Progenitor cell of endocrine pancreas (in vitro differentiated cells): ENCODE data around the gene PUS1. TPM values are rescaled to one million over a fixed set of nuclear protein-coding genes. Genes with fewer than 3 reads are reported as not detected.

Experiments
- DNase-seq: peaks from one replicate; pipeline ENCODE4 v3.0.0; 2021; ENCODE audit warnings: low spot score; ENCODE audit not compliant: unreplicated experiment
- H3K27ac Mint-ChIP-seq: 2 replicates; pipeline ENCODE4 v1.8.0; 2021; ENCODE audit warnings: mild to moderate bottlenecking, moderate library complexity, mixed read lengths
- H3K27me3 Mint-ChIP-seq: 2 replicates; pipeline ENCODE4 v1.8.0; 2021; ENCODE audit warnings: mixed read lengths
- H3K36me3 Mint-ChIP-seq: 2 replicates; pipeline ENCODE4 v1.8.0; 2022; ENCODE audit warnings: mixed read lengths; ENCODE audit not compliant: insufficient read depth
- H3K4me1 Mint-ChIP-seq: 2 replicates; pipeline ENCODE4 v1.8.0; 2021; ENCODE audit warnings: low read depth, mixed read lengths
- H3K4me3 Mint-ChIP-seq: 2 replicates; pipeline ENCODE4 v1.8.0; 2021; ENCODE audit warnings: low read depth, mild to moderate bottlenecking, moderate library complexity, mixed read lengths
- H3K9me3 Mint-ChIP-seq: 2 replicates; pipeline ENCODE4 v1.8.0; 2021; ENCODE audit warnings: low read depth, mixed read lengths
- total RNA-seq: library from RNA; stranded (reverse); gene quantifications from 2 replicates; pipeline ENCODE4 v1.2.1, GENCODE V29; 2021
- TF ChIP-seq, protein P1 (sequence below): fragments of 200-600 bp; sonication (generic); IDR thresholded peaks from one replicate; pipeline ENCODE4 v1.5.0; 2021; ENCODE audit warnings: antibody characterized with exemption, mild to moderate bottlenecking; ENCODE audit not compliant: unreplicated experiment

PUS1 gene
- total RNA-seq, 1 donor from 2014 or later: 38.5 TPM

DNA sequence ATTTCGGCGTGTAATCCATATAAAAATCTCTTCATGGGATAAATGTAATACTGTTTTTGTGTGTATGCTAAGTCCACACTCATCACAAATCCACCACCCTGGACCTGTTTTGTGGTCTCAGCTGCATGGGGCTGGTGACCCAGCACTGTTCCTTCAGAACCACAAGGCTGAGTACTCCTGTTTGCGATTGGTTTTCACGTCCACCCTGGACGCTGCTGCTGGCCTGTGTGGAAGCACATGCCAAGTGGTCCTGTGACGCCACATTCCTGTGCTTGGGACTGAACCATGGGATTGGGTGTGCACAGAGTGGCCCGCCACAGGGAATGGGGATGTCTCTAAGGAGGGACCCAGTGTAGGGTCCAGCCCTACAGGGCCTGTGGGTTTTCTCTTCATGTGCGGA, 4.3 kb downstream of the PUS1 start:
- Mint-ChIP-seq H3K4me1 (peaks cover 3% of the 10 kb centered on the region), H3K4me3 (no peak overlapping the region), H3K36me3 (peaks cover 20% of the 10 kb centered on the region), H3K27ac (no peak overlapping the region), H3K27me3 (no peaks in the 10 kb centered on the region), H3K9me3 (no peaks in the 10 kb centered on the region)
- TF ChIP-seq, protein P1, sequence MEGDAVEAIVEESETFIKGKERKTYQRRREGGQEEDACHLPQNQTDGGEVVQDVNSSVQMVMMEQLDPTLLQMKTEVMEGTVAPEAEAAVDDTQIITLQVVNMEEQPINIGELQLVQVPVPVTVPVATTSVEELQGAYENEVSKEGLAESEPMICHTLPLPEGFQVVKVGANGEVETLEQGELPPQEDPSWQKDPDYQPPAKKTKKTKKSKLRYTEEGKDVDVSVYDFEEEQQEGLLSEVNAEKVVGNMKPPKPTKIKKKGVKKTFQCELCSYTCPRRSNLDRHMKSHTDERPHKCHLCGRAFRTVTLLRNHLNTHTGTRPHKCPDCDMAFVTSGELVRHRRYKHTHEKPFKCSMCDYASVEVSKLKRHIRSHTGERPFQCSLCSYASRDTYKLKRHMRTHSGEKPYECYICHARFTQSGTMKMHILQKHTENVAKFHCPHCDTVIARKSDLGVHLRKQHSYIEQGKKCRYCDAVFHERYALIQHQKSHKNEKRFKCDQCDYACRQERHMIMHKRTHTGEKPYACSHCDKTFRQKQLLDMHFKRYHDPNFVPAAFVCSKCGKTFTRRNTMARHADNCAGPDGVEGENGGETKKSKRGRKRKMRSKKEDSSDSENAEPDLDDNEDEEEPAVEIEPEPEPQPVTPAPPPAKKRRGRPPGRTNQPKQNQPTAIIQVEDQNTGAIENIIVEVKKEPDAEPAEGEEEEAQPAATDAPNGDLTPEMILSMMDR: no peak
- DNase-seq: no peak

DNA sequence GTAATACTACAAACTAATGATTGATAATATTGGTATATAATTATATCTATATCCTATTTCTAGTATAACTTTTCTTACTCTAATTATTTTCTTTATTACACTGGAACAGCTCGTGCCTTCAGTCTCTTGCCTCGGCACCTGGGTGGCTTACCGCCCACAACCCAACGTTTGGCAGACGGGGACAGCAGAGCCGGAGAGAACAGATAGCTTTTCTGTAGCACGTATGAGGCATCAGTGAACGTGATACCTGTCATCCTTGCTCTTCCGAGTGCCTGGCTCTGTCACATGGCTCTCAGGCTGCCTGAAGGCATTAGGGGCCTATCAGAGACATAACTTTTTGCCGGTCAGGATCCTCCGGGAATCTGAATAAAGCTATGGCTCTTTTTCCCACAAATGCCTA, 5.5 kb downstream of the PUS1 start:
- Mint-ChIP-seq H3K9me3 (no peaks in the 10 kb centered on the region), H3K27me3 (no peaks in the 10 kb centered on the region), H3K36me3 (peaks cover 22% of the 10 kb centered on the region), H3K4me3 (no peak overlapping the region), H3K4me1 (peaks cover 3% of the 10 kb centered on the region), H3K27ac (no peak overlapping the region)
- TF ChIP-seq, protein P1: no peak
- DNase-seq: no peak

DNA sequence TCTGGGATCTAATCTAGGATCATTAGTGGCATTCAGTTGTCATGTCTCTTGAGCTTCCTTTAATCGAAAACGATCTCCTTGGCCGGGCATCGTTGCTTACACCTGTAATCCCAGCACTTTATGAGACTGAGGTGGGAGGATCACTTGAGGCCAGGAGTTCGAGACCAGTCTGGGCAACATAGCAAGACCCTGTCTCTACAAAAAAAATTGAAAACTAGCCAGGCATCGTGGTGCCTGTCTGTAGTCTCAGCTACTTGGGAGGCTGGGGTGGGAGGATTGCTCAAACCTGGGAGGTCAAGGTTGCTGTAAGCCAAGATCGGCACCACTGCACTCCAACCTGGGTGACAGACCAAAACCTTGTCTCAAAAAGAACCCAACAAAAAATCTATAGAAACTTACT, 9.0 kb downstream of the PUS1 start:
- H3K27me3 Mint-ChIP-seq: no peaks in the 10 kb centered on the region
- TF ChIP-seq, protein P1: no peak
- DNase-seq: no peak
- H3K27ac Mint-ChIP-seq: no peak overlapping the region
- H3K4me3 Mint-ChIP-seq: no peak overlapping the region
- no peaks in the 10 kb centered on the region for H3K9me3 Mint-ChIP-seq
- peaks cover 16% of the 10 kb centered on the region for H3K36me3 Mint-ChIP-seq
- H3K4me1 Mint-ChIP-seq: no peaks in the 10 kb centered on the region

DNA sequence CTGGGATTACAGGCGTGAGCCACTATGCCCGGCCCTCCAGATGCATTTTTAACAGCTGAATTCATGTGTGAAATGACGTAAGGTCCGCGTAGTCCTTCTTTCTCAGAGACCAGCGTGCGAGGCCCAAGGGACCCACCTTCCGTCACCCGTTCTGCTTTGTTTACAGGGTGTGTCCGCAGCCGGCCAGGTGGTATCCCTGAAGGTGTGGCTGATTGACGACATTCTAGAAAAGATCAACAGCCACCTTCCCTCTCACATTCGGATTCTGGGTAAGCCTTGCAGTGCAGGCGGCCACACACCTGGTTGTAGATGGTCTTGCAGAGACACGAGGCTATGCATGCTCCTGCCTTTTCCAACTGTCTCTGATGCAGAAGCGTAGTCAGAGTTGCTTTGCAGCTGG, 9.9 kb downstream of the PUS1 start:
- TF ChIP-seq, protein P1: no peak
- Mint-ChIP-seq H3K9me3 (no peaks in the 10 kb centered on the region), H3K4me3 (no peak overlapping the region), H3K27ac (peak overlapping the region; percentile 82), H3K27me3 (no peaks in the 10 kb centered on the region), H3K36me3 (peaks cover 15% of the 10 kb centered on the region), H3K4me1 (no peaks in the 10 kb centered on the region)
- DNase-seq: no peak

DNA sequence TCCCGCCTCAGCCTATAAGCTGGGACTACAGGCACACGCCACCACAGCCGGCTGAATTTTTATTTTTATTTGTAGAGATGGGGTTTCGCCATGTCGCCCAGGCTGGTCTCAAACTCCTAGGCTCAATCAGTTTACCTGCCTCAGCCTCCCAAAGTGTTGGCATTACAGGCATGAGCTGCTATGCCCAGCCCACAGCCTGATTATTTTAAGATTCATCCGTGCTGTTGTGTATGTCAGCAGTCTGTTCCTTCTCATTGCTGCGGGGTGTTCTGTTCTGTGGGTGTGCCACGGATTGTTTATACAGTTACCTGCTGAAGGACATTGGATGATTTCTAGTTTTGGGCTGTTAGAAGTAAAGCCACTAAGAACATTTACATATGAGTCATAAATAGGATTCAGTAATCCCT, 11.1 kb downstream of the PUS1 start:
- H3K4me1 Mint-ChIP-seq: no peaks in the 10 kb centered on the region
- peaks cover 16% of the 10 kb centered on the region for H3K36me3 Mint-ChIP-seq
- H3K4me3 Mint-ChIP-seq: no peak overlapping the region
- TF ChIP-seq, protein P1: no peak
- peak overlapping the region; percentile 56 for H3K27ac Mint-ChIP-seq
- no peak for DNase-seq
- H3K27me3 Mint-ChIP-seq: no peaks in the 10 kb centered on the region
- H3K9me3 Mint-ChIP-seq: no peaks in the 10 kb centered on the region
